ENCODE measurements around the gene DENND1C. TPM values are rescaled to one million over a fixed set of nuclear protein-coding genes. Genes with fewer than 3 reads are reported as not detected.
A peak's percentile ranks its signal among the peaks of the same experiment; 100 is the strongest.

Gene DENND1C
- total and polyA plus RNA-seq, 9 of the 15 experiments (the other 6 are each of a cell fraction or from before 2014, with no cell fraction given): 0.03 to 1.2 (median 0.32) TPM; not detected in 1

DNA sequence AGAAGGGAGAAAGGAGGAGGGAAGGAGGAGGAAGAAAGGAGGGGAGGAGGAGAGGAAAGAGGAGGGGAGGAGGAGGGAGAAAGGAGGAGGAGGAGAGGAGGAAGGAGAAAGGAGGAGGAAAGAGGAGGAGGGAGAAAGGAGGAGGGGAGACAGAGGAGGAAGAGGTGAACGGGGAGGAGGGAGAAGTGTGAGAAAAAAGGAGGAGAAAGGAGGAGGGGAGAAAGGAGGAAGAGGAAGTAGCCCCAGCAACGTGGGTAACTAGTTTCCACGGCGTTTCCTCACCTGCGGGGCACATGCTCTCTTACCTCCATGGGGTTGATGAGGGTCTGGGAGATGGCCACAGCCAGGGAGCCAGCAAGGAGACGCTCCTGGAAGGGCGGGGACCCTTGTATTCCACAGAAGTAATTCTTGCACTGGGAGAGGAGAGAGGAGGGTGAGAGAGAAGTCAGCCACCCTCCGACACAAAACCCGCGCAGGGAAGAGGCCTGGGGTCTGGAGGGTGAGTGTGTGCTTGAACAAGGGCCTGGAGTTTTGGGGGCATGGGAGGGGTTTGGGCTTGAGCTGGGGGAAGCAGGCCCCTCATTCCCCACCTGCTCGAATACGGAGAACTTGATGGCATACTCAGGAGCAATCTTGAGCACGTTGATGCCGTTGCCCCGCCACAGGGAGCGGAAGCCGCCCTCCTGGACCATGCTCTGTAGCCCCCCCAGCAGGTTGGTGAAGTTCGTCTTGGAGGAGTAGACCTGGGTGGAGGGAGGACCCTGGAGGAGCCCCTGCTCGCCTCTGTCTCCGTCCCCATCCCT is 52.0 kb downstream of the DENND1C start (continued):
- TF ChIP-seq, protein P1, sequence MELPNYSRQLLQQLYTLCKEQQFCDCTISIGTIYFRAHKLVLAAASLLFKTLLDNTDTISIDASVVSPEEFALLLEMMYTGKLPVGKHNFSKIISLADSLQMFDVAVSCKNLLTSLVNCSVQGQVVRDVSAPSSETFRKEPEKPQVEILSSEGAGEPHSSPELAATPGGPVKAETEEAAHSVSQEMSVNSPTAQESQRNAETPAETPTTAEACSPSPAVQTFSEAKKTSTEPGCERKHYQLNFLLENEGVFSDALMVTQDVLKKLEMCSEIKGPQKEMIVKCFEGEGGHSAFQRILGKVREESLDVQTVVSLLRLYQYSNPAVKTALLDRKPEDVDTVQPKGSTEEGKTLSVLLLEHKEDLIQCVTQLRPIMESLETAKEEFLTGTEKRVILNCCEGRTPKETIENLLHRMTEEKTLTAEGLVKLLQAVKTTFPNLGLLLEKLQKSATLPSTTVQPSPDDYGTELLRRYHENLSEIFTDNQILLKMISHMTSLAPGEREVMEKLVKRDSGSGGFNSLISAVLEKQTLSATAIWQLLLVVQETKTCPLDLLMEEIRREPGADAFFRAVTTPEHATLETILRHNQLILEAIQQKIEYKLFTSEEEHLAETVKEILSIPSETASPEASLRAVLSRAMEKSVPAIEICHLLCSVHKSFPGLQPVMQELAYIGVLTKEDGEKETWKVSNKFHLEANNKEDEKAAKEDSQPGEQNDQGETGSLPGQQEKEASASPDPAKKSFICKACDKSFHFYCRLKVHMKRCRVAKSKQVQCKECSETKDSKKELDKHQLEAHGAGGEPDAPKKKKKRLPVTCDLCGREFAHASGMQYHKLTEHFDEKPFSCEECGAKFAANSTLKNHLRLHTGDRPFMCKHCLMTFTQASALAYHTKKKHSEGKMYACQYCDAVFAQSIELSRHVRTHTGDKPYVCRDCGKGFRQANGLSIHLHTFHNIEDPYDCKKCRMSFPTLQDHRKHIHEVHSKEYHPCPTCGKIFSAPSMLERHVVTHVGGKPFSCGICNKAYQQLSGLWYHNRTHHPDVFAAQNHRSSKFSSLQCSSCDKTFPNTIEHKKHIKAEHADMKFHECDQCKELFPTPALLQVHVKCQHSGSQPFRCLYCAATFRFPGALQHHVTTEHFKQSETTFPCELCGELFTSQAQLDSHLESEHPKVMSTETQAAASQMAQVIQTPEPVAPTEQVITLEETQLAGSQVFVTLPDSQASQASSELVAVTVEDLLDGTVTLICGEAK (IDR thresholded peaks at IDR 0.05): peak; percentile 57; the same call in 1 of the 2 replicates
- TF ChIP-seq, protein P1 (CRISPR knock-in tag; IDR thresholded peaks at IDR 0.05): no peak
- TF ChIP-seq, protein P2, sequence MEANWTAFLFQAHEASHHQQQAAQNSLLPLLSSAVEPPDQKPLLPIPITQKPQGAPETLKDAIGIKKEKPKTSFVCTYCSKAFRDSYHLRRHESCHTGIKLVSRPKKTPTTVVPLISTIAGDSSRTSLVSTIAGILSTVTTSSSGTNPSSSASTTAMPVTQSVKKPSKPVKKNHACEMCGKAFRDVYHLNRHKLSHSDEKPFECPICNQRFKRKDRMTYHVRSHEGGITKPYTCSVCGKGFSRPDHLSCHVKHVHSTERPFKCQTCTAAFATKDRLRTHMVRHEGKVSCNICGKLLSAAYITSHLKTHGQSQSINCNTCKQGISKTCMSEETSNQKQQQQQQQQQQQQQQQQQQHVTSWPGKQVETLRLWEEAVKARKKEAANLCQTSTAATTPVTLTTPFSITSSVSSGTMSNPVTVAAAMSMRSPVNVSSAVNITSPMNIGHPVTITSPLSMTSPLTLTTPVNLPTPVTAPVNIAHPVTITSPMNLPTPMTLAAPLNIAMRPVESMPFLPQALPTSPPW (CRISPR knock-in tag; IDR thresholded peaks at IDR 0.05): peak; percentile 16; the same call in 1 of the 2 replicates
- TF ChIP-seq, protein P3, sequence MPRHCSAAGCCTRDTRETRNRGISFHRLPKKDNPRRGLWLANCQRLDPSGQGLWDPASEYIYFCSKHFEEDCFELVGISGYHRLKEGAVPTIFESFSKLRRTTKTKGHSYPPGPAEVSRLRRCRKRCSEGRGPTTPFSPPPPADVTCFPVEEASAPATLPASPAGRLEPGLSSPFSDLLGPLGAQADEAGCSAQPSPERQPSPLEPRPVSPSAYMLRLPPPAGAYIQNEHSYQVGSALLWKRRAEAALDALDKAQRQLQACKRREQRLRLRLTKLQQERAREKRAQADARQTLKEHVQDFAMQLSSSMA (CRISPR knock-in tag; IDR thresholded peaks at IDR 0.05): no peak
- TF ChIP-seq L3MBTL2 (IDR thresholded peaks at IDR 0.05): peak; percentile 78
- TF ChIP-seq MAZ (CRISPR knock-in tag; conservative IDR thresholded peaks at IDR 0.05 in 1 of 2, IDR thresholded peaks at IDR 0.05 in 1 of 2): 0 out of 4 replicates have a peak, but pooled peaks of 1 of the 2 experiments have one; percentile 29
- peak; percentile 62 for TF ChIP-seq POLR2G (IDR thresholded peaks at IDR 0.05; ENCODE audit: low read depth, low read length)
- no peak for TF ChIP-seq ZNF830 (CRISPR knock-in tag; IDR thresholded peaks at IDR 0.05)
- TF ChIP-seq, protein P4, sequence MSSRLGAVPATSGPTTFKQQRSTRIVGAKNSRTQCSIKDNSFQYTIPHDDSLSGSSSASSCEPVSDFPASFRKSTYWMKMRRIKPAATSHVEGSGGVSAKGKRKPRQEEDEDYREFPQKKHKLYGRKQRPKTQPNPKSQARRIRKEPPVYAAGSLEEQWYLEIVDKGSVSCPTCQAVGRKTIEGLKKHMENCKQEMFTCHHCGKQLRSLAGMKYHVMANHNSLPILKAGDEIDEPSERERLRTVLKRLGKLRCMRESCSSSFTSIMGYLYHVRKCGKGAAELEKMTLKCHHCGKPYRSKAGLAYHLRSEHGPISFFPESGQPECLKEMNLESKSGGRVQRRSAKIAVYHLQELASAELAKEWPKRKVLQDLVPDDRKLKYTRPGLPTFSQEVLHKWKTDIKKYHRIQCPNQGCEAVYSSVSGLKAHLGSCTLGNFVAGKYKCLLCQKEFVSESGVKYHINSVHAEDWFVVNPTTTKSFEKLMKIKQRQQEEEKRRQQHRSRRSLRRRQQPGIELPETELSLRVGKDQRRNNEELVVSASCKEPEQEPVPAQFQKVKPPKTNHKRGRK (tag; IDR thresholded peaks at IDR 0.05): peak; percentile 91
- TF ChIP-seq SMARCA4 (IDR thresholded peaks at IDR 0.05): peak; percentile 25; the same call in 1 of the 2 replicates
- 0 out of 2 replicates have a peak, but pooled peaks have one; percentile 25 for TF ChIP-seq SMARCE1 (IDR thresholded peaks at IDR 0.05)
- TF ChIP-seq THRAP3 (IDR thresholded peaks at IDR 0.05; ENCODE audit: borderline replicate concordance): no peak
- TF ChIP-seq, protein P5, sequence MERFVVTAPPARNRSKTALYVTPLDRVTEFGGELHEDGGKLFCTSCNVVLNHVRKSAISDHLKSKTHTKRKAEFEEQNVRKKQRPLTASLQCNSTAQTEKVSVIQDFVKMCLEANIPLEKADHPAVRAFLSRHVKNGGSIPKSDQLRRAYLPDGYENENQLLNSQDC (CRISPR knock-in tag; IDR thresholded peaks at IDR 0.05): no peak

Measured in K562 (cell line).